Ovary (tissue), 9 donors: ENCODE measurements around the gene SERP2. TPM values are rescaled to one million over a fixed set of nuclear protein-coding genes. Genes with fewer than 3 reads are reported as not detected.

Source experiments
- DNase-seq, 5 donors: peaks; one replicate each; pipeline ENCODE4 v3.0.0-alpha.2; 2019 to 2020
- H3K27ac ChIP-seq, 2 donors: fragments of 200-600 bp; one replicate each; pipeline versions ENCODE4 v1.5.1 to v1.8.0; 2019 to 2022
- H3K27me3 ChIP-seq: fragments of 200-600 bp; one replicate; pipeline ENCODE4 v1.8.0; 2022
- H3K36me3 ChIP-seq: fragments of 200-600 bp; sonication (generic); one replicate; pipeline ENCODE4 v1.5.1; 2019
- H3K4me1 ChIP-seq: one replicate; pipeline ENCODE4 v1.8.1; 2013; ENCODE audit warnings: mild to moderate bottlenecking, moderate library complexity; ENCODE audit not compliant: insufficient read depth
- H3K4me3 ChIP-seq: fragments of 200-600 bp; sonication (generic); one replicate; pipeline ENCODE4 v1.5.1; 2017
- H3K9me3 ChIP-seq, 2 donors: fragments of 200-600 bp in 1 of 2; sonication (generic) in 1 of 2; one replicate each; pipeline versions ENCODE4 v1.5.1 to v1.8.1; 2013 to 2019; ENCODE audit warnings: mild to moderate bottlenecking in 1 of 2, moderate library complexity in 1 of 2
- EP300 ChIP-seq: sonication (generic); formaldehyde crosslinking; IDR thresholded peaks from one replicate; pipeline ENCODE4 v1.6.1; 2017; ENCODE audit warnings: antibody characterized with exemption
- POLR2A ChIP-seq: fragments of 450-650 bp; IDR thresholded peaks from one replicate; pipeline ENCODE4 v1.6.1; 2017; ENCODE audit warnings: antibody characterized with exemption, mild to moderate bottlenecking, moderate library complexity
- WGBS, 3 donors: extraction: QIAGEN DNeasy Blood & Tissue Kit in 1 of 3; methylation state at CpG; one replicate each; pipeline versions ENCODE4 v1.1.5 to v1.1.7; 2013 to 2017; 5-methylcytosine and 5-hydroxymethylcytosine counted together
- intact Hi-C, 4 donors: fragments of 100-400 bp; cut with DNase I; formaldehyde crosslinking; loops; one replicate each; pipeline versions ENCODE4 v1.11.0 to v1.15.1; 2022 to 2023
- polyA plus RNA-seq, 2 donors: library from polyadenylated mRNA; stranded (reverse); fragments of 200-250 nt in 1 of 2; fragments of 350-450 nt in 1 of 2; fragmentation: Illumina TruSeq in 1 of 2; extraction: RNeasy Lipid Tissue Mini Kit (QIAGEN cat#74804) in 1 of 2; gene quantifications; one replicate each; pipeline ENCODE4 v1.2.3, GENCODE V29; 2013 to 2014
- total RNA-seq, 7 donors: library from RNA; depleted of rRNA in 2 of 7; stranded (reverse); fragments of >200 nt in 2 of 7; fragmentation: NEBNext Ultra II Directional in 3 of 7; extraction: Animal tissue kit (Norgen Biotek cat#: 25700) in 3 of 7; gene quantifications; one replicate each; pipeline versions ENCODE4 v1.1.0 to v1.2.4, GENCODE V29; 2016 to 2023
- TF ChIP-seq, protein P1 (sequence below), 3 donors: fragments of 450-650 bp in 2 of 3; fragments of 200-600 bp in 1 of 3; IDR thresholded peaks; one replicate each; pipeline versions ENCODE4 v1.5.1 to v1.8.0; 2016 to 2022; ENCODE audit warnings: antibody characterized with exemption in 3 of 3, mild to moderate bottlenecking in 1 of 3
- donor health status: DM: no; HTN: no; CAD: no; lungs with moderate emphysema.
- donor health status: DM: no; HTN: no; CAD: no.
- donor health status: Bipolar disorder and iron deficiency.
- donor health status: DM: yes; HTN: yes; CAD: no.
- donor health status: DM: no; HTN: no; CAD: no.
- donor health status: DM: yes; HTN: yes; CAD: no.

SERP2 gene
- total and polyA plus RNA-seq, 9 donors, result 8.3 to 14.9 (median 10.8) TPM

DNA sequence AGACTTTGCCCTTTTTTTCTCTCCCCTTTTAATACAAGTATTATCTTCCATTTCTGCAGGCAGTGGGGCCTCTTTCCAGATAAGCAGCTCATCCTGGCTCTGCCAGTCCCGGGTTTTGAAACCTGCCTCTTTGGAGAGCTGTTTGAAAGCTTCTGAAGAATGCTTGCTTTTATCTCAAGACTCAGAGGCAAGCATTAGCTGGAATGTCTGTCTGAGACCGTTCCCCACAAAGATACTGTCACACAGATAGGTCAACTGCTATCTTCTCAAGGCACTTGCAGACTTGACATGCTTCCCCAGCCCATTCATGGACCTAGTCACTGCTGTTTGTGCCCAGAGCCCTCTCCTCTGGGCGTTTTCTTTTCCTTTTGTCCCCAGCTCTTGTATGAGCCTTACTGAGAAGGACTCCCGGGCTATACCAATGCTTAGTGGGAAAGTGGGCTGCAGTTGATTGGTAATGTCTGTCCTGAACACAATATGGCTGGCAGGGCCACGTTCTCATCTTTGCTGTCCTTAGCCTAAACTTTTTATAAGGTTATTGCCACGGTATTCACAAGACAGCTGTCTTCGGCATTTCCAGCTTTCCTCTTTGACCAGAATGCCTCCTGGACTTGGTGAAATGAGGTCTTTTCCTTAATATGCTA lies 13.4 kb downstream of the SERP2 start:
- no peaks in the 10 kb centered on the region for H3K4me1 ChIP-seq
- no peak overlapping the region for H3K4me3 ChIP-seq
- no peaks in the 10 kb centered on the region for H3K36me3 ChIP-seq
- intact Hi-C loops, result no loop called here
- H3K27ac ChIP-seq, result no peak overlapping the region
- WGBS, 3 donors, result 78 to 85% (median 78%) methylated on average over 7 of the region's 7 CpGs
- no peaks in the 10 kb centered on the region for H3K27me3 ChIP-seq
- TF ChIP-seq, protein P1, sequence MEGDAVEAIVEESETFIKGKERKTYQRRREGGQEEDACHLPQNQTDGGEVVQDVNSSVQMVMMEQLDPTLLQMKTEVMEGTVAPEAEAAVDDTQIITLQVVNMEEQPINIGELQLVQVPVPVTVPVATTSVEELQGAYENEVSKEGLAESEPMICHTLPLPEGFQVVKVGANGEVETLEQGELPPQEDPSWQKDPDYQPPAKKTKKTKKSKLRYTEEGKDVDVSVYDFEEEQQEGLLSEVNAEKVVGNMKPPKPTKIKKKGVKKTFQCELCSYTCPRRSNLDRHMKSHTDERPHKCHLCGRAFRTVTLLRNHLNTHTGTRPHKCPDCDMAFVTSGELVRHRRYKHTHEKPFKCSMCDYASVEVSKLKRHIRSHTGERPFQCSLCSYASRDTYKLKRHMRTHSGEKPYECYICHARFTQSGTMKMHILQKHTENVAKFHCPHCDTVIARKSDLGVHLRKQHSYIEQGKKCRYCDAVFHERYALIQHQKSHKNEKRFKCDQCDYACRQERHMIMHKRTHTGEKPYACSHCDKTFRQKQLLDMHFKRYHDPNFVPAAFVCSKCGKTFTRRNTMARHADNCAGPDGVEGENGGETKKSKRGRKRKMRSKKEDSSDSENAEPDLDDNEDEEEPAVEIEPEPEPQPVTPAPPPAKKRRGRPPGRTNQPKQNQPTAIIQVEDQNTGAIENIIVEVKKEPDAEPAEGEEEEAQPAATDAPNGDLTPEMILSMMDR (IDR thresholded peaks at IDR 0.05), result no peak
- TF ChIP-seq EP300 (no peak), POLR2A (no peak)
- no peaks in the 10 kb centered on the region for H3K9me3 ChIP-seq
- no peak for DNase-seq

- Histone ChIP-seq H3K27ac (no peak overlapping the region), H3K36me3 (no peaks in the 10 kb centered on the region), H3K4me3 (no peak overlapping the region), H3K27me3 (no peaks in the 10 kb centered on the region), H3K4me1 (no peaks in the 10 kb centered on the region), H3K9me3 (no peaks in the 10 kb centered on the region)
- no peak for DNase-seq
- 79 to 95% (median 82%) methylated on average over 7 of the region's 7 CpGs for WGBS, 3 donors
- TF ChIP-seq EP300 (no peak), POLR2A (no peak)
- TF ChIP-seq, protein P1 (IDR thresholded peaks at IDR 0.05), result no peak
- intact Hi-C loops, result no loop called here
Measured at GRCh38 chr13:44388427-44389059, 14.9 kb downstream of the SERP2 start.

DNA sequence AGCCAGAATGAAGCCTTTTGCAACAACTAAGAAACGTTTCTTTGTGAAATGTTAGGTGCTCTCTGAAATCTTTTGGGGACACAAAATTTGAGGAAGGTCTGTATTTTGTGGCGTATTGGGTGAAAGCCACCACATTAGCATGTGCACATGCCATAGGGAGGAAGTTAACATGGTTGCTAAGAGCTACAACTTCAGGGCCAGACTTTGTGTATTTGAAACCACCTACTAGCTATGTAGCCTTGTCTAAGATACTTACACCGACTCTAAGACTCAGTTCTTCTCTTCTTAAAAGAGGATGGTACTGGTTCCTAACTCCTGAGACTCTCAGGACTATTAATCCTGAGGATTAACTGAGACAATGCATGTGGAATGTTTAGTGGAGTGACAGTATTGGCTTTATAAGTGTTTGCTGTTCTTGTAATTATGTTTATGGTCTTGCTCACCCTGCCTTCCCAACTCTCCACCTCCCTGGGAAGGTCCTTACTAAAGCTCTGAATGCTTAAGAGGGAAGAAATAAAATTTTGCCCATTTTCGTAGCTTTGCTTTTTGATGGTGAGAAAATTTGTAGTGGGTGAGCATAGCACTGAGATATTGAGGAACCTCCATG lies 15.5 kb downstream of the SERP2 start:
- Histone ChIP-seq H3K27me3 (no peaks in the 10 kb centered on the region), H3K4me1 (no peaks in the 10 kb centered on the region), H3K36me3 (no peaks in the 10 kb centered on the region), H3K9me3 (no peaks in the 10 kb centered on the region), H3K4me3 (no peak overlapping the region), H3K27ac (no peak overlapping the region)
- WGBS, 3 donors, result 90 to 91% (median 91%) methylated on average over 4 of the region's 4 CpGs
- intact Hi-C loops, result no loop called here
- TF ChIP-seq POLR2A (no peak), EP300 (no peak)
- TF ChIP-seq, protein P1 (IDR thresholded peaks at IDR 0.05), result no peak
- no peak for DNase-seq

DNA sequence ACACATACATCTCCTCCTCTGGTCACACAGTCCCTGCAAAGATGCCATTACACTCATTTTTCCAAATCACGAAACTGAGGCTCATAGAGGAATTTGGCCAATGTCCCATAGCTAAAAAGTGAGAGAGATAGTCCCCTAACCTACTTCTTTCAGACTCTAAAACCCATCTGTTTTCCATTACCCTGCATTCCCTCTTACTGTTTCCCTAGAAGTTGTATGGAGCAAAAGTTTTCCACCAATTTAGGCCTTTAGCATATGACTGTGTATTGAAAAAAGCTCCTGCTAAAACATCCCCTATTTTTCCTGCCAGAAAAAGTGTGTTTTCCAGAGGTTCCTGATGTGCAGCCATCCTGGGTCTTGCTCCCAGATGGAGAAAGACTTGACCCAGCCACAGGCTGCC lies 16.3 kb downstream of the SERP2 start:
- no peaks in the 10 kb centered on the region for H3K4me1 ChIP-seq
- WGBS, 3 donors, result 83 to 87% (median 86%) methylated on average over 1 of the region's 1 CpG
- TF ChIP-seq EP300 (no peak), POLR2A (no peak)
- TF ChIP-seq, protein P1 (IDR thresholded peaks at IDR 0.05), result no peak
- H3K27me3 ChIP-seq, result no peaks in the 10 kb centered on the region
- no peaks in the 10 kb centered on the region for H3K9me3 ChIP-seq
- no peak overlapping the region for H3K4me3 ChIP-seq
- H3K27ac ChIP-seq, result no peak overlapping the region
- DNase-seq, result no peak
- intact Hi-C loops, result no loop called here
- no peaks in the 10 kb centered on the region for H3K36me3 ChIP-seq
